Stimulated activated naive CD4-positive, alpha-beta T cell treated with Interleukin-2 at 50 U/mL for 16 hours (primary cell): ENCODE measurements around the gene LIPA.
"Not testable (repeated sequence)": the region's sequence is repeated elsewhere in the genome, so short reads cannot be mapped to it uniquely, and the experiment has no call there.

ENCODE experiments used
- DNase-seq: peaks from one replicate; lab custom pipeline; 2025; lab: John Stamatoyannopoulos, UW

The LIPA gene

DNA sequence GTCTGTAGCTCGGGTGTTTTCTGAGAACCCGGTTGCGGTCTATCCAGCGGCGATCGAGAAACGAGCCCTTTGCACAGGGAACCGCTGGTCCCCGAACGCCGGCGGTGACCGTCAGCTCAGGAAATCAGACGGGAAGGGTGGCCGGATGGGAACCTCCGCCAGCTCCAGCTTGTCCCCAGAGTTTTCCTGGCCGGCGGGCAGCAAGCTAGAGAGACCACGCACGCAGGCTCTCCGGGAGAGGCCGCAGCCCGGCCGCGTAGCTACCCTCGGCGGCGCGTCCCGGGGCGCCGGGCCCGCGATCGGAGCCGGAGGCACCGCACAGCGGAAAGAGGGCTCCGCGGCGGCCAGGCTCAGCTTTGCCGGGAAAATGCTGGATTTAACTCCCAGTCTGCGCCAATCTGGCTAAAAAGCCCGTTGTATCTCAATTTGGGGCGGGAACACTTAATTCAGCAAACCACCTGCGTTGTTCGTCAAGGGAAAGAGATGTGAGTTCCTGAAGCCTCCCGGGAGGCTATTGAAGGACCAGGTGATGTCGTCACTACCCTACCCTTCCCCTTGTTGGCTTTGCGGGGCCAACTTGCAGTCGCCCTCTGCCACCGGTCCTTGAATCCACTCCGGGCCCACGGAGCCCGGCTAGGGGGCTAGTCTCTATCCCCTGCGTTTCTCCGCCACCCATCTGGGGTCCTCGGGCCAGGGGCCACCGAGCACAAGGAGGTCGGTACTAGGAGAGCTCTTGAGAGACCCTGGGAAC lies 43.6 kb downstream of the LIPA start:
- no peak for DNase-seq

GRCh38 chr10:89207181-89207800 lies 44.3 kb downstream of the LIPA start, which contains the start of gene CH25H:
Gene CH25H (minus strand): TSS chr10:89207317. CDS start chr10:89207292, 25 bp downstream.
- peak; percentile 26 for DNase-seq

GRCh38 chr10:89206402-89207180 lies 45.0 kb downstream of the LIPA start:
- peak; percentile 21 for DNase-seq

GRCh38 chr10:89204621-89205185 lies 46.9 kb downstream of the LIPA start:
- no peak for DNase-seq

- DNase-seq: no peak
Observed at GRCh38 chr10:89203237-89203636, 48.3 kb downstream of the LIPA start.

DNA sequence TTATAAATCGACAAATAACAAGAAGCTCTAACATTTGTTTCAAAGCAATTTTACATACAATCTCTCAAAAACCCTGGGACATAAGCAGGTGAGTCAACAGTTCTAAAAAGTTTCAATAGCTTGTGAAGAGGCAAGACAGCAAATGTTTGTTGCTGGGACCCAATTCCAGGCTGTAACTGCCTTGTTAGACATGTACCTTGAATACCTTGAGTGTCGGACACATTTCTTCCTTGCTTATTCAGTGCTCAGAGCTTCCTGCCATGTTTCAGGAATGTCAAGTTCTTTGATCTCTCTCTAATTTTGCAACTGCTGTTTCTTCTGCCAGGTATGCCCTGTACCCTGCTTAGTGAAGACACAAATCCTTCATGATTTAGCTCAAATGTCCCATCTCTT lies 49.5 kb downstream of the LIPA start:
- DNase-seq: no peak

GRCh38 chr10:89201345-89202032 lies 50.1 kb downstream of the LIPA start:
- no peak for DNase-seq

DNA sequence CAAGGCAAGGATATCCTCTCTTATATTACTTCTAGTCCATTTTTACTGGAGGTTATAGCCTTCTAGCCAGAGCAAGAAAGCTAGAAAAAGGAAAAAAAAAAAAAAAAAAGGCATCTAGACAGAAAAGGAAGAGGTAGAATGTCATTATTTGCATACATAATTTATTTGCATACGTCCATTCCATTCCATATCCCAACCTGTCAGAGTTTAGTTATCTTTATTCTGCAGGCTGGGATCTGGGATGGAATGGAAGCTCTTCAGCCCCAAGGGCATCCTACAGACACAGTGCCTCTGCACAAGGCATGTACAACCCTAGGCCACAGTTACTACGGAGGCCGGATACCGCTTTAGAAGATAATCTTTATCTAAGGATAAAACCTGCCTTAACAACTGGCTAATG lies 54.1 kb downstream of the LIPA start:
- DNase-seq: no peak

DNA sequence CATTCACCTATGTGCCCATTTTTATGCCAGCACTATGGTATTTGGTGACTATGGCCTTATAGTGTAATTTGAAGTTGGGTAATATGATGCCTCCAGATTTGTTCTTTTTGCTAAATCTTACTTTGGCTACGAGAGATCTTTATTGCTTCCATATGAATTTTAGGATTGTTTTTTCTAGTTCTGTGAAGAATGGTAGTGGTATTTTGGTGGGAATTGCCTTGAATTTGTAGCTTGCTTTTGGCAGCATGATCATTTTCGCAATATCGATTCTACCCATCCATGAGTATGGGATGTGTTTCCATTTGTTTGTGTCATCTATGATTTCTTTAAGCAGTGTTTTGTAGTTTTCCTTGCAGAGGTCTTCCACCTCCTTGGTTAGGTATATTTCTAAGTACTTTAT lies 60.3 kb downstream of the LIPA start:
- DNase-seq: not testable (repeated sequence)

- no peak for DNase-seq
Observed at GRCh38 chr10:89189211-89189734, 62.3 kb downstream of the LIPA start.

DNA sequence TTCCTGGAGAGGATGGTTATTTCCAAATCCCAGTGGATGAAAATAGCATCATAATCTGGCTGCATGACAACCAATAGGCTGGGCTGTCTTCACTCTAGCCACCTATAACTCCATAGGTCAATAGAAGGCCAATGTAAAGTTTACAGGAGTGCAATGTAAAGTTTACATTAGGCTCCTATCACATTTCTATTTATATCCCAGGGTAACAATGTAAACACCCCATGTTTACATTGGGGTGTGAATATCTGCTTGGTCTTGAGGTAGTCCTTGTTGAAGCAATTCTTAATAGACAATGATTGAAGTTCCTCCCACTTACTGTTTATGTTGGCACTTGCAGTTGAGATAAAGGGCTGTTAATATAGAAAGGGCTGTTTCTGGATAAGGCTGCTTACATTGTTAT lies 65.9 kb downstream of the LIPA start:
- DNase-seq: no peak

- DNase-seq: no peak
Observed at GRCh38 chr10:89184638-89185037, 66.9 kb downstream of the LIPA start.

DNA sequence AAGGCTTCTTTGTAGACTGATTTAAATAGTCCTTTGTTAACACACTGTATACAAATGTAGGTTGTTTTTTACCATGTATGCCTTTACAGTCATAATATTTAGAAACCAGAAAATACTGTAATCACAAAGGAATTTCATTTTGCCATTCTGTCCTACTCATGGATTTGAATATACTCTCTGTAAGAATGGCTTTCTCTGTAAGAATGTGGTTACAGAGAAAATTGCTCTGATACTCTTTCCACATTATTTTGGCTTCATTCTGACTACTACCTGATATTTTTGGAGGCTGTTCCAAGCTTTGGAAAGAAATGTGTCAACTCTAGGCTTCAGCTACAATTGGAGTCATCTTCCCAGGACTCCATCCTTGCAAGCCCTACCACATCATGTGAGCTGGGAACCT lies 68.0 kb downstream of the LIPA start:
- DNase-seq: no peak

- DNase-seq: no peak
Observed at GRCh38 chr10:89182894-89183293, 68.7 kb downstream of the LIPA start.

GRCh38 chr10:89175816-89176215 lies 75.8 kb downstream of the LIPA start:
- DNase-seq: no peak

DNA sequence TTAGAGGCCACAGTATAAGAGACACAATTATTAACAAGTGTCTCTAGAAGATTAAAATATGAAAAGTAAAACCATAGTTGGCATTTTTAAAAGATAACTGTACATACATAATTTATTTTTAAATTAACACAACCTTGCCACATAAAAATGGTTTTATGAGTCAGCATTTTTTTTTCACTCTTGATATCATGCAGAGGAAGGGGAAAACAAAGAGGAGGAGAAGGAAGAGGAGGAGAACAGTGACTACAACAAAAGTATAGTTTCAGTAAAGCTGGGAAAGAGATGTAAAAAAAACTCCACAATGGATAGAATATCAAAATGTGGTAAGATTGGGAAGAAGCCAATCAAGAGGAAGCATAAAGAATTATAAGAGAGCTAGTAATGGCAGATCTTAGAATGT lies 78.5 kb downstream of the LIPA start:
- DNase-seq: no peak

DNA sequence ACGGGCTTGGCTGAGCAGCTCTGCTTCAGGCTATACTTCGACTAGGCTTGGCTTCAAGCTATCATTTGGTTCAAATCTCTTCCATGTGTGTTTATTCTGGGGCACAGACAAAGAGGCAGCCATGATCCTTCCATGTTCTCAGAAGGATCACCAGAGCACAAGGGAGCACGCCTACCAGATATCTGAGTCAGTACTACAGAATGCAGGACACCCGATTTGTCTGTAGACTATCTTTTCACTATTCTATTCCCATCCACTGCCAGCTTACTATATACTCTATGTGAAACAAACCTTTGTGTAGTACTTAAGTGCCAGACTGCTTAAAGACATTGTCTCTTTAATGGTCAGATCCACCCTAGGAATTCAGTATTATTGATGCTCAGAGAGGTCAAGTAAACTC lies 79.6 kb downstream of the LIPA start:
- no peak for DNase-seq

DNA sequence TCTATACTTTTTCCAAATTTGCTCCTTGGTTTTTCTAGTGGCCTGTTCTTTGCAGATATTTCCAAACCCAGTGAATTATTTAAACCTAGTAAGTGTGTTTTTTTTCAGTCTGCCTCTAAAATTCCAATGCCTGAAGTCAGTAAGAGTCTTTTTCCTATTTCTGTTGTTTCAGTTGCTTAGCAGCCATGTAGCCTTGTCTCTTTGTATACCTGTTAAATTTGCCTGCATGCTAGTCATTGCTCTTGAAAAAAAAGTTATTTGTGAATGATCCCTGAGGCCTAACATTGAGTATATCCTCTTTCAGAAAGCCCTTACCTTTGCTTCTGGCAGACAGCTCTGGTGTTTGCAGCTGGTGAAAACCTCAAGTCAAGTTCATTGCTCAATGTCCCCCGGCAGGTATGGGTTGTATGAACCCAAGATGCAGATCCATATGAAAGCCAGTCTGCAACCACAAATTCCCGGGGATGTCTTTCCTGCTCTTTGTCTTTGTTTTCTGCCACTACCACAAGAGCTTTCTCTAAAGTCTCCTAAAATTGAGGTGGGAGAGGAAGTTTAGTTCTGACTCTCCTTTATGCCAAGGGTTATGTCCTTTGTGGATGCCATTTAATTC lies 80.2 kb downstream of the LIPA start:
- no peak for DNase-seq

GRCh38 chr10:89168354-89168900 lies 83.1 kb downstream of the LIPA start:
- not testable (repeated sequence) for DNase-seq

DNA sequence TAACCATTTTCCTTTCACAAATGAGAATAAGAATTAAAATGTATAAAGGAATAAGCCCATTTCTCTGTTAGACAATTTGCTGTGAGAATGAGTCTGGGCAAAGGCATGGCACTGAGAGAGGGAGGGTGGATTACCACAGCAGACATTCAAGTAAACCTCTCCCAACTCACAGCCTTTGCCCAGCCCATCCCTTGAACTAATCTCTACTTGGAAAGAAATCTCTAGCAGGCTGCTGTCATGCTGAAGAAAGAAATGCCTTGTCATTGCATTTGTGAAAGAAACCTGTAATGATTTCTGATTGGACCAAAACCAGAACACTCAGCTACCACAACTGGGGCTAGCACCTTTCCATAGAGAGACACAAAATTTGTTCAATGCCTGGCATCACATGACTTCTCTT lies 83.7 kb downstream of the LIPA start:
- no peak for DNase-seq

- no peak for DNase-seq
Observed at GRCh38 chr10:89165923-89166322, 85.7 kb downstream of the LIPA start.
